ENCODE measurements around the gene HMCN2.
"Not testable (repeated sequence)": the region's sequence is repeated elsewhere in the genome, so short reads cannot be mapped to it uniquely, and the experiment has no call there.

HMCN2 gene

GRCh38 chr9:130422546-130422945, 157.0 kb downstream of the HMCN2 start:
- no peak for DNase-seq

DNA sequence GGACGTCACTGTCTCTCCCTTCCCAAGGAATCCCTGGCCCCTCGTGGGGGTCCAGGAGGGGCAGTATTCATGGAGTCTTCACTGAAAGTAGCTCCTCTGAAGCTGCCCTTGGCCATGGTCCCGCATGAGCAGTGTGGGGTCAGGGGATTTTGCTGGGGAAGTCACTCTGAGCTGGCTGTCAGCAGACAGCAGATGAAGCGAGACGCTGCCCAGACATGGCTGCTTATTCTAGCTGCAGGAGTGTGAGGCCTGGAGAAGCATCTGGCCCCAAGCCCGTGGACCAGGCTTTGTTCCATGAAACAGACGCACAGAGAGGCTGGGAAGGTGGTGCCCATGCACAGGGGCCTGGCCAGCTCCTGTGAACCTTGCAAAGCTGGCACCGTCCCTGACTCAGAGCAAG, 157.7 kb downstream of the HMCN2 start:
- DNase-seq = no peak

- DNase-seq = no peak
Observed at GRCh38 chr9:130424595-130425454, 159.3 kb downstream of the HMCN2 start.

DNA sequence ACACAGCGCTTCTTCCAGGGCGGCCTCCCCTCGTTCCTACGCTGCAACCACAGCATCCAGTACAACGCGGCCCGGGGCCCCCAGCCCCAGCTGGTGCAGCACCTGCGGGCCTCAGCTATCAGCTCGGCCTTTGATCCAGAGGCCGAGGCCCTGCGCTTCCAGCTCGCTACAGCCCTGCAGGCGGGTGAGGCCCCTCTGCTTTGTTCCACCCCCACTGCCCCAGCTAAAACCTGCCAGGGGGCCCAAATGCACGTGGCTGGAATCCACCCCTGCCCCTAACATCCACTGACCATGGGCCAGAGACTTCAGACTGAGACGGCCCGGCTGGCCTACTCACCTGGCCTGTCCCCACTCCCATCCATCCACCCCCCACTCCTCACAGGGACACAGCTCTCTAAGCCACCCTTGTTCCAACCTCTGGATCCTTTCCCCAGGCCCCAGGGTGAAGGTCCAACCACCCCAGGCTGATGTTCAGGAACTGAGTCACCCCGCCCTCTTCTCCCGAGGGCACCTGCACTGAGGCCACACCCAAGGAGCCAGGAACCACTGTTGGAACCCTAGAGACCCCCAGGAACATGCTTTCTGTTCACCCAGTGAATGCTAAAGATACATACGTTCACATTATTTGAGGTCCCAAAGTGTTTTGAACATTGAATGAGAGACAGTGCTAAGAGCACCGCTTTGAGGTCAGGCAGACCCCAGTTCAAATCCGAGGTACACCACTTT, 160.3 kb downstream of the HMCN2 start:
- no peak for DNase-seq

GRCh38 chr9:130426467-130426773, 160.9 kb downstream of the HMCN2 start:
- no peak for DNase-seq

DNA sequence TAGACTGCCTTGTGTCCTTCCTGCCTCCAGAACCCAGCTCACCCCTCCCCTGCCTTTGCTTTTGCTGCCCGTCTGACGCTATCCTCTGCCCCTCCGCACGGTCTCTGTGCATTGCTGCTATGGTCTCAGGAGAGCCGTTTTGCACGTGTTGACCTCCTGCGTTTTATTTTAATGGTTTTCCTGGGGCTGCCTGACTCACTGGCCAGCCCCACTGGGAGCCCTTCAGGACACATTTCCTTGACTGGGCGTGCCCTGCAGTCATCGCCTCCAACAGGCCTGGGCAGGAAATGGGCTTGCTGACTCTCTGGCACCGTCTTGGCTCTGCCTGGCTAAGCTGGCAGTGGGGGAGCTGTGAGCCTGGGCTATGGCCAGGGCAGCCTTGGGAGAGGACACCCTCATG, 161.3 kb downstream of the HMCN2 start:
- DNase-seq = no peak

GRCh38 chr9:130427326-130427725, 161.8 kb downstream of the HMCN2 start:
- no peak for DNase-seq

DNA sequence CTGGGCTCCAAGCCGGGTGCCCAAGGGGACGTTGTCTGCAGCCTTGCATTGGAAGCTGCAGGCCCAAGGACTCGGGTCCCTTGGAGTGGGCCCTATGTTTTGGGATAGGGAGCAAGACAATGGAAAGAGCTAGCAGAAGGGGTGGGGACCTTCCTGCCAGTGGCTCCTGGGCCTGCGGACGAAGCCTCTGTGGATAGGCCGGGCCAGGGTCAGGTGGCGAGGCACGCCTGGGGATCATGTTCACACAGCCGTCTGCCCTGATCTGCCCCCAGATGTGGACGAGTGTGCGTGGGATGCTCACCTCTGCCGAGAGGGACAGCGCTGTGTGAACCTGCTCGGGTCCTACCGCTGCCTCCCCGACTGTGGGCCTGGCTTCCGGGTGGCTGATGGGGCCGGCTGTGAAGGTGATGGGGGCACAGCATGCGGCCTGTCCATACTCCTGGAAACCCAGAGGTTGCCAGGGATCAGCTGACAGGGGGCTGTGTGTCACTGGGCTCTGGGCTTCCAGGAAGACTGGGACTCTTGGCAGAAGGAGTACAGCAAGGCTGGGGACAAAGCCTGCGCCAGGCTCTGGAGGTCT, 162.6 kb downstream of the HMCN2 start:
- no peak for DNase-seq

DNA sequence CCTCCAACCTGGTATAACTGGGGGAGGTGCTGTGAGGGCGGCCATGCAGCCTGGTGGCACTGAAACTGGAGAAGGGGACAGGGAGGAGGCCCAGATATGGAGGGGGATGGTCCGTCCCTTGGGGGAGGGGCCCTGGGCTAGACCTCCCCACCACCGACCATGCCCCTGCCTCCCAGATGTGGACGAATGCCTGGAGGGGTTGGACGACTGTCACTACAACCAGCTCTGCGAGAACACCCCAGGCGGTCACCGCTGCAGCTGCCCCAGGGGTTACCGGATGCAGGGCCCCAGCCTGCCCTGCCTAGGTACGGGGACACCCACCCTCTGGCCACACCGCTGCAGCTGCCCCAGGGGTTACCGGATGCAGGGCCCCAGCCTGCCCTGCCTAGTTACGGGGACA, 163.8 kb downstream of the HMCN2 start:
- no peak for DNase-seq

GRCh38 chr9:130429831-130430230, 164.3 kb downstream of the HMCN2 start:
- DNase-seq = no peak

DNA sequence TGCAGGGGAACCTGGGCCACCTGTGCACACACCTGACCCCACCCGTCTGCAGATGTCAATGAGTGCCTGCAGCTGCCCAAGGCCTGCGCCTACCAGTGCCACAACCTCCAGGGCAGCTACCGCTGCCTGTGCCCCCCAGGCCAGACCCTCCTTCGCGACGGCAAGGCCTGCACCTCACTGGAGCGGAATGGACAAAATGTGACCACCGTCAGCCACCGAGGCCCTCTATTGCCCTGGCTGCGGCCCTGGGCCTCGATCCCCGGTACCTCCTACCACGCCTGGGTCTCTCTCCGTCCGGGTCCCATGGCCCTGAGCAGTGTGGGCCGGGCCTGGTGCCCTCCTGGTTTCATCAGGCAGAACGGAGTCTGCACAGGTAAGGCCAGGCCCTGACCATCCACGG, 164.7 kb downstream of the HMCN2 start:
- DNase-seq = no peak

DNA sequence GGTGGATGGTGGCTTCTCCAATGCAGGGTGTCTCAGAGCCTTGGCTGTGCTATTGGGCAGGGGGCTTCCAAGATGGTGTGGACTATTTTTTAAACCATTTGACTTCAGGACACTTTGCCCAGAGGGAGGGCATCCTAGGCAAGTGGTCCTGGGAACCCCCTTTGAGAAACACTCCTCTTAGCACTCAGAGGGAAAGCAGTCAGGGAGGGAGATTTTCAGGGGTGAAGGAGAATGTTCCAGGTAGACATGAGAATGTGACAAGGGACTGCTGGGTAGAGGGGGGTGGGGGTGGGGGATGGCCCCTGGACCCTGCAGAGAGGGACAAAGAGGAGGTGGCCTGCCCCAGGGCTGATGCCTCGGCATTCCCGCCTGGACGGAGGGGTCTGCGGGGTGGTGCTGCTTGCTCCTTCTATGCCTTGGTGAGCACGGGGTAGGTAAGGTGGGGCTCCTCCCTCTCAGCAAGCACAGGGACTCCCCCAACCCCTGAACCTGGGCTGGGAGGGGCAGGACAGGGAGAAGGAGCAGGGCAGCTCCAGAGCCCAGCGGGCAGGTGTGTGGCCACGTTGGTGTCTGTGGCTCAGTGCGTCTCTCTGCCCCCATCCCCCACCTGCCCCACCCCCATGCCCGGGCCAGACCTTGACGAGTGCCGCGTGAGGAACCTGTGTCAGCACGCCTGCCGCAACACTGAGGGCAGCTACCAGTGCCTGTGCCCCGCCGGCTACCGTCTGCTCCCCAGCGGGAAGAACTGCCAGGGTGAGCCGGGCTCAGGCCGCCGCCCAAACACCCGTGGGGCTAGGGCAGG, 165.4 kb downstream of the HMCN2 start:
- no peak for DNase-seq

DNA sequence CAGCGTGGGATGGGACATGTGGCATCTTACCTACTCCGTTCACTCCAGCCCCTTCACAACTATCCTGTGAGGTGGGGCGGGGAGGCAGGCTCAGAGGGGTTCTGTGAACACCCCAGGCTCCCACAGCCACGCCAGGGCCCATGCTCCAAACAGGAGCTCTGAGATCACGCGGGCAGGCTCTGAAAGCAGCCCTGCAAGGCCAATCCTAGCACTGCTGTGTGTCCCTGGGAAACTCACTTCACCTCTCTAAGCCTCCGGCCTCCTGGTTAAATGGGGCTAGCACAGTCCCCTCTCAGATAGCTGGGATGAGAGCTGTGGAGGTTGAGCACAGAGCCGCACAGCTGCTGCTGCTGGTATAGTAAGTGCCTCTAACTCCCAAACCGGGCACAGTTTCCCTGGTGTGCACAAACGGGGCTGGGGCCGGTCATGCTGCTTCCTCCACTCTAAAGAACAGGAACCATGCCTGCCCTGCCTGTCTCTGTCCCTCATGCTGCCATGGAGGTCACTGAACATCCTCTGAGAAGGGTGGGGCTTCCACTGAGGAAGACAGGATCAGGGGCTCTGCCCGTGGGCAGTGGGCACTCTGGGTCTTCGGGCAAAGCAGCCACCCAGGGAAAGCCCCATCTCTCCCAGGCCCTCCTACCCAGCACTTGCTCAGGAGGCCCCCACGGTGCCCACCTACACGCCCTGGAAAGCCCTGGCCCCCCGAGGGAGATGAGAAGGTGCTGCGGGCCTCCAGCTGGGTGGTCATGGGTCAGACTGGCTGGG, 166.2 kb downstream of the HMCN2 start:
- no peak for DNase-seq

- DNase-seq = no peak
Observed at GRCh38 chr9:130432362-130432761, 166.8 kb downstream of the HMCN2 start.

DNA sequence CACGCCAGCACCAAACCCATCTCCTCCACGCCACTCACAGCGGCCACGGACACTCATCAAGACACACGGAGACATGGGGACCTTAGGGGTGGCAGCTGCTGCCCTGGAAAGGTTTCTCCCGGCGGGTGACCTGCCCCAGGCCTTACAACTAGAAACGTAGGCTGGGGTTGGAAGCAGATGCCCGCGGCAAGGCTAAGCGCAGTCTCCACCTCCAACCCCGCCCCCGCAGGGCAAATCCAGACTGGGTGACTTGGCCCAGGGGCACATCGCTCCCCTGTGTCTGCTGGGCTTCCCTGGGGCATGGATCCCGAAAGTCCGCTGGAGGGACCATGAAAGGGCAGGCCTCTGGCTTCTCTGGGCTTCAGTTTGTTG, 167.2 kb downstream of the HMCN2 start:
- no peak for DNase-seq

DNA sequence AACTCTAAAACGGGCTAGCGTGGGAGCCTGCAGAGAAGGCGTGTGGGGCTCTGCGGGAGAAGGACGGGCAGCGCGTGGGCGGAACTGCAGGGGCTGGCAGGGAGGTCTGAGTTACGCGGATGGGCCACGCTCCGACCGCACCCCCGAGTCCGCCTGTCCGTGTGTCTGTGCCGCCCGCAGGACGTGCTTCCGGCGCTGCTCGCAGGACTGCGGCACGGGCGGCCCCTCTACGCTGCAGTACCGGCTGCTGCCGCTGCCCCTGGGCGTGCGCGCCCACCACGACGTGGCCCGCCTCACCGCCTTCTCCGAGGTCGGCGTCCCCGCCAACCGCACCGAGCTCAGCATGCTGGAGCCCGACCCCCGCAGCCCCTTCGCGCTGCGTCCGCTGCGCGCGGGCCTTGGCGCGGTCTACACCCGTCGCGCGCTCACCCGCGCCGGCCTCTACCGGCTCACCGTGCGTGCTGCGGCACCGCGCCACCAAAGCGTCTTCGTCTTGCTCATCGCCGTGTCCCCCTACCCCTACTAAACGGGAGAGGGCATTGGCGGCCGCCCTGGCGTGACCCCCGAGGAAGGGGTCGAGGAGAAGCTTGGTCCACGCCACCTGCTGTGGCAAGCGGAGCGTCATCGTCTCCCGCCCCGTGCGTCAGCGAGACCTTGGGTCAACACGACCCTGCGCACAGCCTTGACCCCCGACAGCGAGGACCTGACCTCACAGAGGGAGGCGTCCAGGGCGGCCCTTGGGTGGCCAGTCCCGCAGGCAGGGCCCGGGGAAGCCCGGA, 167.8 kb downstream of the HMCN2 start:
- no peak for DNase-seq

GRCh38 chr9:130433947-130434262, 168.3 kb downstream of the HMCN2 start:
- DNase-seq = no peak

GRCh38 chr9:130434656-130435055, 169.1 kb downstream of the HMCN2 start:
- DNase-seq = not testable (repeated sequence)

- DNase-seq = no peak
Observed at GRCh38 chr9:130437011-130437789, 171.6 kb downstream of the HMCN2 start.

GRCh38 chr9:130438382-130438981, 172.9 kb downstream of the HMCN2 start:
- no peak for DNase-seq

GRCh38 chr9:130441031-130441430, 175.5 kb downstream of the HMCN2 start:
- DNase-seq = no peak

All from activated CD4-positive, alpha-beta T cell treated with anti-CD3 and anti-CD28 coated beads for 4 hours (primary cell).